ENCODE results near the gene C2CD2. TPM values are rescaled to one million over a fixed set of nuclear protein-coding genes. Genes with fewer than 3 reads are reported as not detected.

The C2CD2 gene
- total and polyA plus RNA-seq, 2 of the 4 experiments (the other 2 are of a cell fraction), result 15.6 to 25.3 TPM

DNA sequence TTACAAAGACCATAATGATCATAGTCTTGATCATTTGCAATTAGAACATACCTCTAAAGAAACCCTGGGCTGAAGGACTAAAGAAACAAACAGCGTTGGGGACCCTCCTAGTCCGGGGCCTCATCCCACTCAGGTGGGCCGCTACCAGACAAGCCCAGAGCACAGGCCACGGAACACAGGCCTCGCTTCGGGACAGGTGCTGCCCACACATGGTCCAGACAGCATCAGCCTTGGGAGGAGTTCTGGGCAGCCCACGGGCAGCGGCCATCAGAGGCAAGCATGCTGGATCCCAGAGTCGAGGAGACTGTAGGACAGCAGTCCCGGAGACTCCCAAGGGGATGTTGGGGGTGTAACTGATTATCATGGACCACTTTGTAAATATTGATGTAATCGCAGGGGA lies 4.9 kb downstream of the C2CD2 start:
- Histone ChIP-seq H3K9me3 (ENCODE audit: control insufficient read depth, insufficient read depth, low read length) (no peaks in the 10 kb centered on the region), H3K23ac (ENCODE audit: low read depth, low read length) (no peak overlapping the region), H3K18ac (ENCODE audit: low read depth, low read length) (no peak overlapping the region), H2AK9ac (replicated peaks; ENCODE audit: low read depth, low read length, poor library complexity) (peak overlapping the region; percentile 33), H3K4ac (ENCODE audit: low read depth, low read length) (no peak overlapping the region), H2BK5ac (ENCODE audit: low read depth, low read length, poor library complexity, severe bottlenecking) (no peak overlapping the region), H2AK5ac (ENCODE audit: low read depth, low read length) (no peak overlapping the region), H3K9me1 (ENCODE audit: insufficient read depth, low read length) (peaks cover 24% of the 10 kb centered on the region), H3K36me3 (ENCODE audit: control insufficient read depth, insufficient read depth, low read length) (peaks cover 6% of the 10 kb centered on the region; the same call in 1 of the 2 replicates), H3K4me3 (ENCODE audit: insufficient read depth, low read depth, low read length) (no peak overlapping the region), H4K20me1 (ENCODE audit: insufficient read depth, low read length) (peaks cover 48% of the 10 kb centered on the region), H3K27ac (ENCODE audit: insufficient read depth, low read length) (no peak overlapping the region), H3K56ac (ENCODE audit: extremely low read depth, insufficient read depth, low read length) (no peak overlapping the region), H4K91ac (ENCODE audit: insufficient read depth, low read depth, low read length) (no peak overlapping the region), H2BK120ac (ENCODE audit: low read depth, low read length) (no peak overlapping the region; the same call in 1 of the 2 replicates), H2AFZ (replicated peaks; ENCODE audit: low read length, poor library complexity) (peak overlapping the region; percentile 16), H3K14ac (replicated peaks; ENCODE audit: low read depth, low read length) (no peak overlapping the region), H3K4me1 (ENCODE audit: control insufficient read depth, insufficient read depth, low read length) (peaks cover 21% of the 10 kb centered on the region), H3K4me2 (ENCODE audit: low read depth, low read length) (no peak overlapping the region), H3K27me3 (ENCODE audit: control insufficient read depth, insufficient read depth, low read length) (no peaks in the 10 kb centered on the region), H4K8ac (ENCODE audit: low read depth in 2 of 2, low read length in 2 of 2) (peak overlapping the region in 1 of 2 experiments; percentile 68; a peak in 1 of 4 replicates), H4K5ac (ENCODE audit: low read depth, low read length) (no peak overlapping the region), H3K79me1 (ENCODE audit: low read depth in 1 of 2, low read length in 2 of 2) (peaks cover 62 to 78% of the 10 kb centered on the region in 2 experiments), H3K9ac (ENCODE audit: low read depth, low read length) (no peak overlapping the region), H2BK15ac (ENCODE audit: low read depth, low read length) (no peak overlapping the region), H2BK20ac (ENCODE audit: low read depth, low read length) (no peak overlapping the region)
- no peak for TF ChIP-seq POLR2A (IDR thresholded peaks at IDR 0.05; ENCODE audit: low read depth, low read length)
- TF ChIP-seq MAFK (IDR thresholded peaks at IDR 0.05; ENCODE audit: low read depth, low read length), result no peak
- no peak for TF ChIP-seq CEBPB (IDR thresholded peaks at IDR 0.05; ENCODE audit: low read depth, low read length)
- TF ChIP-seq FOS (IDR thresholded peaks at IDR 0.05; ENCODE audit: low read depth, low read length), result no peak
- TF ChIP-seq, protein P1, sequence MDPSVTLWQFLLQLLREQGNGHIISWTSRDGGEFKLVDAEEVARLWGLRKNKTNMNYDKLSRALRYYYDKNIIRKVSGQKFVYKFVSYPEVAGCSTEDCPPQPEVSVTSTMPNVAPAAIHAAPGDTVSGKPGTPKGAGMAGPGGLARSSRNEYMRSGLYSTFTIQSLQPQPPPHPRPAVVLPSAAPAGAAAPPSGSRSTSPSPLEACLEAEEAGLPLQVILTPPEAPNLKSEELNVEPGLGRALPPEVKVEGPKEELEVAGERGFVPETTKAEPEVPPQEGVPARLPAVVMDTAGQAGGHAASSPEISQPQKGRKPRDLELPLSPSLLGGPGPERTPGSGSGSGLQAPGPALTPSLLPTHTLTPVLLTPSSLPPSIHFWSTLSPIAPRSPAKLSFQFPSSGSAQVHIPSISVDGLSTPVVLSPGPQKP (IDR thresholded peaks at IDR 0.05; ENCODE audit: borderline replicate concordance, low read depth, low read length), result no peak
- POLR2A ChIA-PET (ENCODE audit: unreplicated experiment), result no interaction called here
- dilution Hi-C loops (cut with HindIII; ENCODE audit: low sequenced_read_pairs, unreplicated experiment) (no loop called here), in situ Hi-C loops (cut with MboI; ENCODE audit: low sequenced_read_pairs) (loop anchor here (5.0 kb wide), 1 partner anchor 168 kb away; no protein-coding TSS in a partner anchor), intact Hi-C loops (cut with micrococcal nuclease) (no loop called here)
- DNase-seq (no peak), ATAC-seq (ENCODE audit: low read depth) (no peak)
- WGBS, 2 experiments (ENCODE audit: extremely low coverage in 2 of 2, insufficient read length in 1 of 2), result 95% methylated on average over 8 of the region's 11 CpGs; no CpG with 5 or more reads in 1 of the 2 experiments
- CTCF ChIA-PET, result no interaction called here
- no TSS peak for BruUV-seq (replicated peaks)
